HK-2 (cell line): ENCODE data around the gene ABCA8.
A peak's percentile ranks its signal among the peaks of the same experiment; 100 is the strongest.
"Not testable (repeated sequence)": the region's sequence is repeated elsewhere in the genome, so short reads cannot be mapped to it uniquely, and the experiment has no call there.

Source experiments
- DNase-seq: peaks from one replicate; pipeline ENCODE4 v3.0.0-alpha.2; 2018; ENCODE audit not compliant: unreplicated experiment

ABCA8 gene

GRCh38 chr17:68830313-68830712 is 124.9 kb downstream of the ABCA8 start:
- DNase-seq: no peak

GRCh38 chr17:68829211-68829610 is 126.0 kb downstream of the ABCA8 start:
- DNase-seq: no peak

- no peak for DNase-seq
Measured at GRCh38 chr17:68824707-68825106, 130.5 kb downstream of the ABCA8 start.

GRCh38 chr17:68824185-68824584 is 131.0 kb downstream of the ABCA8 start:
- DNase-seq: not testable (repeated sequence)

GRCh38 chr17:68822719-68823289 is 132.4 kb downstream of the ABCA8 start:
- no peak for DNase-seq

- peak; percentile 18 for DNase-seq
Measured at GRCh38 chr17:68821860-68822696, 133.1 kb downstream of the ABCA8 start.

- no peak for DNase-seq
Measured at GRCh38 chr17:68820825-68821481, 134.2 kb downstream of the ABCA8 start.

- no peak for DNase-seq
Measured at GRCh38 chr17:68820476-68820824, 134.7 kb downstream of the ABCA8 start.

- DNase-seq: no peak
Measured at GRCh38 chr17:68819465-68819864, 135.7 kb downstream of the ABCA8 start.
